Stomach (tissue), 9 donors: ENCODE measurements around the gene ATG4C. TPM values are rescaled to one million over a fixed set of nuclear protein-coding genes. Genes with fewer than 3 reads are reported as not detected.

ENCODE experiments used
- DNase-seq, 2 donors: peaks; one replicate each; pipeline versions ENCODE4 v3.0.0 to v3.0.0-alpha.2; 2013 to 2019
- H3K27ac ChIP-seq, 5 donors: fragments of 200-600 bp in 4 of 5; sonication (generic) in 4 of 5; one replicate each; pipeline ENCODE4 v1.5.1; 2013 to 2019; ENCODE audit warnings: mild to moderate bottlenecking in 1 of 5, moderate library complexity in 1 of 5
- H3K27me3 ChIP-seq, 3 donors: fragments of 200-600 bp; sonication (generic); one replicate each; pipeline ENCODE4 v1.5.1; 2017 to 2019; ENCODE audit warnings: mixed run types in 1 of 3
- H3K36me3 ChIP-seq, 4 donors: fragments of 200-600 bp; sonication (generic); 1 replicate in 3 of 4; 2 replicates in 1 of 4; pipeline ENCODE4 v1.5.1; 2016 to 2019
- H3K4me1 ChIP-seq, 4 donors: fragments of 200-600 bp; sonication (generic); one replicate each; pipeline ENCODE4 v1.5.1; 2016 to 2019
- H3K4me3 ChIP-seq, 4 donors: fragments of 200-600 bp; sonication (generic) in 3 of 4; one replicate each; pipeline ENCODE4 v1.5.1; 2016 to 2019; ENCODE audit warnings: mild to moderate bottlenecking in 1 of 4
- H3K9me3 ChIP-seq, 4 donors: fragments of 200-600 bp; sonication (generic); one replicate each; pipeline ENCODE4 v1.5.1; 2016 to 2019
- EP300 ChIP-seq: sonication (generic); formaldehyde crosslinking; IDR thresholded peaks from one replicate; pipeline ENCODE4 v1.6.1; 2017; ENCODE audit warnings: antibody characterized with exemption
- POLR2A ChIP-seq, 4 donors: fragments of 450-650 bp; IDR thresholded peaks; one replicate each; pipeline ENCODE4 v1.6.1; 2016; ENCODE audit warnings: antibody characterized with exemption in 4 of 4, control low read depth in 2 of 4, mild to moderate bottlenecking in 1 of 4, moderate library complexity in 1 of 4
- POLR2AphosphoS5 ChIP-seq, 3 donors: sonication (generic); formaldehyde crosslinking; IDR thresholded peaks; one replicate each; pipeline ENCODE4 v1.6.1; 2016; ENCODE audit warnings: antibody characterized with exemption in 3 of 3
- WGBS, 5 donors: extraction: QIAGEN DNeasy Blood & Tissue Kit in 3 of 5; methylation state at CpG; one replicate each; pipeline versions ENCODE4 v1.1.5 to v1.1.7; 2013 to 2018; 5-methylcytosine and 5-hydroxymethylcytosine counted together
- intact Hi-C: fragments of 100-400 bp; cut with DNase I; formaldehyde crosslinking; loops from one replicate; pipeline ENCODE4 v1.15.1; 2023; ENCODE audit warnings: low total_unique reads
- polyA plus RNA-seq, 3 donors: library from polyadenylated mRNA; stranded (reverse); fragments of 200-250 nt; gene quantifications; one replicate each; pipeline ENCODE4 v1.2.3, GENCODE V29; 2013
- total RNA-seq, 5 donors: library from RNA; depleted of rRNA; stranded (reverse); fragments of >200 nt; gene quantifications; one replicate each; pipeline versions ENCODE4 v1.1.0 to v1.2.3, GENCODE V29; 2014 to 2016
- TF ChIP-seq, protein P1 (sequence below), 7 experiments: fragments of 450-650 bp in 4 of 7; fragments of 200-600 bp in 3 of 7; sonication (generic) in 3 of 7; IDR thresholded peaks; one replicate each; pipeline ENCODE4 v1.5.1; 2016 to 2019; ENCODE audit warnings: antibody characterized with exemption in 7 of 7, control low read depth in 2 of 7, mild to moderate bottlenecking in 1 of 7
- donor health status: healthy with polysubstance abuse.
- donor health status: Bipolar disorder and iron deficiency.
- donor health status: healthy.

ATG4C gene
- total and polyA plus RNA-seq, 8 donors: 2.3 to 42.4 (median 6.9) TPM

DNA sequence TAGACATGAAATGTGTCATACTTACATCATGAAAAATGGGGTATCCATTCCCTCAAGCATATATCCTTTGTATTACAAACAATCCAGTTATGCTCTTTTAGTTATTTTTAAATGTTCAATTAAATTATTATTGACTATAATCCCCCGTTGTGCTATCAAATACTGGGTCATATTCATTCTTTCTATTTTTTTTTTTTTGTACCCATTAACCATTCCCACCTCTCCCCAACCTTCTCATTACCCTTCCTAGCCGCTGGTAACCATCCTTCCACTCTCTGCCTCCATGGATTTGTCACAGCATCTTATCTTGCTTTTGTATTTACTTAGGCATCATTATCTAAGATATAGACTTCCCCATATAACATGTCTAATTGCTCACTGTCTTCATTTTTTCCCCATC is 15.8 kb downstream of the ATG4C start:
- peaks cover 0 to 8% (median 2%) of the 10 kb centered on the region in 4 donors for H3K36me3 ChIP-seq
- H3K9me3 ChIP-seq: no peaks in the 10 kb centered on the region
- H3K27ac ChIP-seq: no peak overlapping the region
- H3K4me3 ChIP-seq: no peak overlapping the region
- DNase-seq: no peak
- WGBS, 5 donors: 87 to 95% (median 90%) methylated on average over 2 of the region's 2 CpGs
- TF ChIP-seq EP300: no peak
- no peak for TF ChIP-seq POLR2A (IDR thresholded peaks at IDR 0.05)
- TF ChIP-seq, protein P1, sequence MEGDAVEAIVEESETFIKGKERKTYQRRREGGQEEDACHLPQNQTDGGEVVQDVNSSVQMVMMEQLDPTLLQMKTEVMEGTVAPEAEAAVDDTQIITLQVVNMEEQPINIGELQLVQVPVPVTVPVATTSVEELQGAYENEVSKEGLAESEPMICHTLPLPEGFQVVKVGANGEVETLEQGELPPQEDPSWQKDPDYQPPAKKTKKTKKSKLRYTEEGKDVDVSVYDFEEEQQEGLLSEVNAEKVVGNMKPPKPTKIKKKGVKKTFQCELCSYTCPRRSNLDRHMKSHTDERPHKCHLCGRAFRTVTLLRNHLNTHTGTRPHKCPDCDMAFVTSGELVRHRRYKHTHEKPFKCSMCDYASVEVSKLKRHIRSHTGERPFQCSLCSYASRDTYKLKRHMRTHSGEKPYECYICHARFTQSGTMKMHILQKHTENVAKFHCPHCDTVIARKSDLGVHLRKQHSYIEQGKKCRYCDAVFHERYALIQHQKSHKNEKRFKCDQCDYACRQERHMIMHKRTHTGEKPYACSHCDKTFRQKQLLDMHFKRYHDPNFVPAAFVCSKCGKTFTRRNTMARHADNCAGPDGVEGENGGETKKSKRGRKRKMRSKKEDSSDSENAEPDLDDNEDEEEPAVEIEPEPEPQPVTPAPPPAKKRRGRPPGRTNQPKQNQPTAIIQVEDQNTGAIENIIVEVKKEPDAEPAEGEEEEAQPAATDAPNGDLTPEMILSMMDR (IDR thresholded peaks at IDR 0.05): no peak
- no peak for TF ChIP-seq POLR2AphosphoS5 (IDR thresholded peaks at IDR 0.05)
- no peaks in the 10 kb centered on the region for H3K27me3 ChIP-seq
- intact Hi-C loops: no loop called here
- peaks cover 0 to 6% (median 0%) of the 10 kb centered on the region in 4 donors for H3K4me1 ChIP-seq

DNA sequence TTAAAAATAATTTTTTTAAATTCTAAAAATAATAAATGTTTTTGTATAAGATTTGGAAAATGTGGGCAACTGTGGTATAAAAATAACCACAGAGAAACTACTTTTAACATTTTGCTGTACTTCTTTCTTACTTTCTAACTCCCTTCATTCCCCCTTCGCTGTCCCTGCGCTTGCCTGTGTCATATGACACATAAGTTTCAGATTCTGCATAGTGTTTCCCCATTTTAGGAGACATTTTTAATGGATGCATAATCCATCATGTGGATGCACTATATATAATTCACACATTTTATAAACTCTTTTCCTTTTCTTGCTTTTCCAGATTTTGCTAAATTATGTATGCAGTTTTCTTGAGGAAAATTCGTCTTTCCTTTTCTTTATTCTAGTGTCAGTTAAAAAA is 16.3 kb downstream of the ATG4C start:
- H3K9me3 ChIP-seq: no peaks in the 10 kb centered on the region
- WGBS, 5 donors: 89 to 93% (median 89%) methylated on average over 3 of the region's 3 CpGs
- H3K27ac ChIP-seq: no peak overlapping the region
- DNase-seq: no peak
- peaks cover 0 to 6% (median 0%) of the 10 kb centered on the region in 4 donors for H3K4me1 ChIP-seq
- TF ChIP-seq EP300 (no peak), POLR2AphosphoS5 (IDR thresholded peaks at IDR 0.05) (no peak), POLR2A (IDR thresholded peaks at IDR 0.05) (no peak)
- TF ChIP-seq, protein P1 (IDR thresholded peaks at IDR 0.05): no peak
- H3K4me3 ChIP-seq: no peak overlapping the region
- intact Hi-C loops: no loop called here
- H3K27me3 ChIP-seq: no peaks in the 10 kb centered on the region
- peaks cover 0 to 9% (median 2%) of the 10 kb centered on the region in 4 donors for H3K36me3 ChIP-seq

DNA sequence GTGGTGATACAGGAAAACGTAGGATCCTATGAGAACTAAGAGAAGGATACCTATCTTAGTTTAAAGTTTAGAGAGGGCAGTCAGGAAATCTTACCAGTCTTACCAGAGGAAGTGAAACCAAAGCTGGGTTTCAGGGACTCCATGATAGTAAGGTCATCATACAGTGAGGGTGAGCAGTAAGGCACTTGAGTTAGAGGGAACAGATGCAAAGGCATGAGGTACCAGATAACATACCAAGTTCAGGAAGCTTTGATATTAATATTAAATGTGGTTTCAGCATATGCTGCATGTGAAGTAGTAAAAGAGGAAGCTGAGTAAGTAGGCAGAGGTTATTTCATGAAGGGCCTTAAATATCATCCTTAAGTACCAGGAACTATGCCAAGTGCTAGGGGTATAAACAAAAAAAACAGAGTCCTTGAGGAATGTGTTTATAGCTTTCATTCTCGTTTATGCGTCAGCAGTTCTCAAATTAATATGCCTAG is 16.9 kb downstream of the ATG4C start:
- Histone ChIP-seq H3K27ac (peak overlapping the region in 1 of 5 donors; percentile 17), H3K36me3 (peaks cover 0 to 9% (median 2%) of the 10 kb centered on the region in 4 donors), H3K4me1 (peaks cover 0 to 1% (median 0%) of the 10 kb centered on the region in 4 donors), H3K4me3 (no peak overlapping the region), H3K27me3 (no peaks in the 10 kb centered on the region), H3K9me3 (no peaks in the 10 kb centered on the region)
- intact Hi-C loops: no loop called here
- DNase-seq: peak in 1 of 2 donors; percentile 35
- 51 to 85% (median 70%) methylated on average over 3 of the region's 3 CpGs for WGBS, 5 donors
- TF ChIP-seq POLR2A (IDR thresholded peaks at IDR 0.05) (no peak), POLR2AphosphoS5 (IDR thresholded peaks at IDR 0.05) (no peak), EP300 (no peak)
- TF ChIP-seq, protein P1 (IDR thresholded peaks at IDR 0.05): no peak

DNA sequence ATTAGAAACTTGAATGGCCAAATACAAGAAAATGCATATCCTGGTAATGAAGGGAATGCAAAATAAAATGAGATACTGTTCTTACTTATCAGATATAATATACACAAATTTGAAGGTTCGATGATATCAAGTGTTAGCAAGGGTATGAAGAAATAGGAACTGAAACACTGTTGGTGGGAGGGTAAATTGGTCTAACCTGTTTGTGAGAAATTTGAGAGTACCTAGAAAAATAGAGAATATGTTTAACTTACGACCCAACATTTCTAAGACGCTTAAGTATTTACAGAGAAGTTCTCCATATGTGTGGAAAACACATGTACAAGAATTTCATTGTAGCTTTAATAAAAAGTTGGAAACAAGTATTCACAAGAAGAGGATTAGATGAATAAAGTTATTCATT is 25.9 kb downstream of the ATG4C start:
- intact Hi-C loops: no loop called here
- H3K27ac ChIP-seq: no peak overlapping the region
- no peak for DNase-seq
- H3K4me3 ChIP-seq: no peak overlapping the region
- no peaks in the 10 kb centered on the region for H3K9me3 ChIP-seq
- 90 to 99% (median 96%) methylated on average over 3 of the region's 3 CpGs for WGBS, 5 donors
- peaks cover 0 to 50% (median 21%) of the 10 kb centered on the region in 4 donors for H3K36me3 ChIP-seq
- TF ChIP-seq POLR2AphosphoS5 (IDR thresholded peaks at IDR 0.05) (no peak), POLR2A (IDR thresholded peaks at IDR 0.05) (no peak), EP300 (no peak)
- TF ChIP-seq, protein P1 (IDR thresholded peaks at IDR 0.05): no peak
- H3K4me1 ChIP-seq: no peaks in the 10 kb centered on the region
- H3K27me3 ChIP-seq: no peaks in the 10 kb centered on the region
